GM23248 (cell line): ENCODE measurements around the gene SLC2A4.

Source experiments
- EZH2 ChIP-seq: fragments of 200-600 bp; sonication (generic); IDR thresholded peaks from 2 replicates; pipeline ENCODE4 v1.6.1; 2018; ENCODE audit warnings: antibody characterized with exemption, mild to moderate bottlenecking; ENCODE audit not compliant: insufficient read depth, poor library complexity, severe bottlenecking
- EZH2phosphoT487 ChIP-seq: fragments of 200-600 bp; sonication (generic); IDR thresholded peaks from 2 replicates; pipeline ENCODE4 v1.6.1; 2018; ENCODE audit warnings: antibody characterized with exemption, moderate library complexity, mild to moderate bottlenecking, low read depth; ENCODE audit not compliant: insufficient read depth

GRCh38 chr17:7262935-7263800 lies 18.4 kb upstream of the SLC2A4 start:
- no peak for TF ChIP-seq EZH2
- no peak for TF ChIP-seq EZH2phosphoT487
